T-helper 1 cell treated with Interleukin-12 subunit alpha and Interleukin-12 subunit beta and Interleukin-4 antibody, amounts not matched to agents 30 μg/mL and 1 μg/mL, for 36 hours (primary cell): ENCODE measurements around the gene COQ8A.

ENCODE experiments used
- H3K27ac Mint-ChIP-seq: one replicate; pipeline ENCODE4 v1.8.0; 2021; ENCODE audit warnings: mild to moderate bottlenecking, mixed read lengths
- H3K27me3 Mint-ChIP-seq: one replicate; pipeline ENCODE4 v1.8.0; 2021; ENCODE audit warnings: low read depth, mixed read lengths
- H3K36me3 Mint-ChIP-seq: one replicate; pipeline ENCODE4 v1.8.0; 2021; ENCODE audit warnings: low read depth, mixed read lengths
- H3K4me1 Mint-ChIP-seq: one replicate; pipeline ENCODE4 v1.8.0; 2021; ENCODE audit warnings: low read depth, mixed read lengths
- H3K4me3 Mint-ChIP-seq: one replicate; pipeline ENCODE4 v1.8.0; 2021; ENCODE audit warnings: mild to moderate bottlenecking, moderate library complexity, mixed read lengths
- H3K9me3 Mint-ChIP-seq: one replicate; pipeline ENCODE4 v1.8.0; 2021; ENCODE audit warnings: mixed read lengths

The COQ8A gene

GRCh38 chr1:227003165-227003564 is 63.1 kb downstream of the COQ8A start:
- Mint-ChIP-seq H3K4me3 (no peak overlapping the region), H3K4me1 (no peaks in the 10 kb centered on the region), H3K27me3 (peaks cover 1% of the 10 kb centered on the region), H3K36me3 (no peaks in the 10 kb centered on the region), H3K9me3 (no peaks in the 10 kb centered on the region), H3K27ac (no peak overlapping the region)

GRCh38 chr1:227004796-227005195 is 64.7 kb downstream of the COQ8A start:
- Mint-ChIP-seq H3K27ac (no peak overlapping the region), H3K9me3 (no peaks in the 10 kb centered on the region), H3K4me1 (no peaks in the 10 kb centered on the region), H3K27me3 (no peaks in the 10 kb centered on the region), H3K4me3 (no peak overlapping the region), H3K36me3 (no peaks in the 10 kb centered on the region)

GRCh38 chr1:227006226-227006796 is 66.2 kb downstream of the COQ8A start:
- peaks cover 7% of the 10 kb centered on the region for H3K27me3 Mint-ChIP-seq
- H3K4me1 Mint-ChIP-seq, result no peaks in the 10 kb centered on the region
- H3K9me3 Mint-ChIP-seq, result no peaks in the 10 kb centered on the region
- no peak overlapping the region for H3K27ac Mint-ChIP-seq
- no peaks in the 10 kb centered on the region for H3K36me3 Mint-ChIP-seq
- no peak overlapping the region for H3K4me3 Mint-ChIP-seq

- no peak overlapping the region for H3K27ac Mint-ChIP-seq
- H3K27me3 Mint-ChIP-seq, result peaks cover 7% of the 10 kb centered on the region
- no peaks in the 10 kb centered on the region for H3K36me3 Mint-ChIP-seq
- no peaks in the 10 kb centered on the region for H3K9me3 Mint-ChIP-seq
- no peaks in the 10 kb centered on the region for H3K4me1 Mint-ChIP-seq
- no peak overlapping the region for H3K4me3 Mint-ChIP-seq
Measured at GRCh38 chr1:227009937-227010336, 69.8 kb downstream of the COQ8A start.

GRCh38 chr1:227010645-227011044 is 70.6 kb downstream of the COQ8A start:
- no peak overlapping the region for H3K4me3 Mint-ChIP-seq
- no peak overlapping the region for H3K27ac Mint-ChIP-seq
- H3K9me3 Mint-ChIP-seq, result no peaks in the 10 kb centered on the region
- no peaks in the 10 kb centered on the region for H3K36me3 Mint-ChIP-seq
- peaks cover 7% of the 10 kb centered on the region for H3K27me3 Mint-ChIP-seq
- no peaks in the 10 kb centered on the region for H3K4me1 Mint-ChIP-seq

GRCh38 chr1:227016990-227017389 is 76.9 kb downstream of the COQ8A start:
- Mint-ChIP-seq H3K4me3 (no peak overlapping the region), H3K36me3 (no peaks in the 10 kb centered on the region), H3K27me3 (no peaks in the 10 kb centered on the region), H3K9me3 (no peaks in the 10 kb centered on the region), H3K27ac (no peak overlapping the region), H3K4me1 (no peaks in the 10 kb centered on the region)

- Mint-ChIP-seq H3K36me3 (no peaks in the 10 kb centered on the region), H3K27ac (no peak overlapping the region), H3K4me3 (no peak overlapping the region), H3K27me3 (no peaks in the 10 kb centered on the region), H3K4me1 (no peaks in the 10 kb centered on the region), H3K9me3 (no peaks in the 10 kb centered on the region)
Measured at GRCh38 chr1:227032396-227032795, 92.3 kb downstream of the COQ8A start.

- H3K27me3 Mint-ChIP-seq, result no peaks in the 10 kb centered on the region
- no peak overlapping the region for H3K4me3 Mint-ChIP-seq
- H3K36me3 Mint-ChIP-seq, result no peaks in the 10 kb centered on the region
- H3K27ac Mint-ChIP-seq, result no peak overlapping the region
- H3K9me3 Mint-ChIP-seq, result no peaks in the 10 kb centered on the region
- no peaks in the 10 kb centered on the region for H3K4me1 Mint-ChIP-seq
Measured at GRCh38 chr1:227033880-227034279, 93.8 kb downstream of the COQ8A start.

GRCh38 chr1:227035316-227035715 is 95.2 kb downstream of the COQ8A start:
- Mint-ChIP-seq H3K27me3 (peaks cover 5% of the 10 kb centered on the region), H3K4me1 (no peaks in the 10 kb centered on the region), H3K4me3 (no peak overlapping the region), H3K9me3 (no peaks in the 10 kb centered on the region), H3K36me3 (no peaks in the 10 kb centered on the region), H3K27ac (no peak overlapping the region)

- no peaks in the 10 kb centered on the region for H3K9me3 Mint-ChIP-seq
- no peaks in the 10 kb centered on the region for H3K4me1 Mint-ChIP-seq
- no peaks in the 10 kb centered on the region for H3K36me3 Mint-ChIP-seq
- peaks cover 9% of the 10 kb centered on the region for H3K27me3 Mint-ChIP-seq
- no peak overlapping the region for H3K4me3 Mint-ChIP-seq
- H3K27ac Mint-ChIP-seq, result no peak overlapping the region
Measured at GRCh38 chr1:227037121-227037520, 97.0 kb downstream of the COQ8A start.
